ENCODE data around the gene SP110.
"Not testable (repeated sequence)": the region's sequence is repeated elsewhere in the genome, so short reads cannot be mapped to it uniquely, and the experiment has no call there.

Gene SP110

DNA sequence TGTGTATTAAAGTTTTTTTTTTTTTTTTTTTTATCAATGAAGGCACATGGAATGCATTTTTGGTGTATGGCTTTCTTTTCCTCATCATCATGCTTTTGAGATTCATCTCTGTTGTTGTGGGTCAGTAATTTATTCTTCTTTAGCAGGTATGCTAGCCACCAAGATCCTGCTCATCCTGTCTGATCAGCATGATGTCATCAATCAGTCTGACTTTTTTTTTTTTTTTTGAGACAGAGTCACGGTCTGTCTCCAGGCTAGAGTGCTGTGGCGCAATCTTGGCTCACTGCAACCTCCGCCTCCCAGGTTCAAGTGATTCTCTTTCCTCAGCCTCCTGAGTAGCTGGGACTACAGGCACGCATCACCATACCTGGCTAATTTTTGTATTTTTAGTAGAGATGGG is 3.0 kb upstream of the SP110 start:
- not testable (repeated sequence) for DNase-seq

DNA sequence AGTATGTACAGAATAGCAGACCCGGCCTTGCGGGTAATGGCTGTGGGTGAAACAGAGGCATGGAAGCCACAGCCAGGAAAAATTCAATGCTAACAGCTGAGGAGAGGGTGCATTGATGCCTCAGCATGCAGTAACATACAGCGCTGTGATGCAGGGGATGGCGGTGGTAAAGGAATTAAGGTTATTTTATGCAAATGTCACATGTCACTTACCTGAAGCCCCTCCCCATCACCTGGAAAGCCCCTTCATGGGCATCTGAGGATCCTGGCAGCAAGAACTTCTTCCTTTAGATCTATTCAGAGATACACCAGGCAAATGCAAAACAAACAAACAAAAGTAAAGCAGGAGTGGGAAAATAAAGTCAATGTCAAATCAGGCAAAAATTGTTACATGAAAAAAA is 1.7 kb upstream of the SP110 start:
- DNase-seq, result no peak

DNA sequence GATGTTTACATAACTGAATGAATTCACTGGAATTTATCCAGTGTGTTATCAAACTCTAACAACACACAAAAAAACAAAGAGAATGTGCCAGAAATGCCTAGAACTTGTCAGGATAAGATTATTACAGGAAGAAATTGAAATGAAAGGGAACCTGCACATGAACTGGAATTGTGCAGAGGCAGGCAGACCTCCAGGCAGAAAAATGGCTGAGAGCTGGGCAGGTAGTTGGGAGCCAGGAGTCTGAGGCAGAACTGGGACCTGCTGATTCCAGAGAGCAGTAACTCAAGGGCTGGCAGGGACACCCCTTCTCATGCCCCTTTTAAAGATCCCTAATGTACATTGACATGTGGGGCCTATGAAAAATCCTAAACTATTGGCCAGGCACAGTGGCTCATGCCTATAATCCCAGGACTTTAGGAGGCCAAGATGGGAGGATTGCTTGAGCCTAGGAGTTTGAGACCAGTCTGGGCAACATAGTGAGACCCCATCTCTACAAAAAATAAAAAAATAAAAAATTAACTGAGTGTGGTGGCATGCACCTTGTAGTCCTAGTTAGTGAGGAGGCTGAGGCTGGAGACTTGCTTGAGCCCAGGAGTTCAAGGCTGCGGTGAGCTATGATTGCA is 674 bp upstream of the SP110 start:
- no peak for DNase-seq

DNA sequence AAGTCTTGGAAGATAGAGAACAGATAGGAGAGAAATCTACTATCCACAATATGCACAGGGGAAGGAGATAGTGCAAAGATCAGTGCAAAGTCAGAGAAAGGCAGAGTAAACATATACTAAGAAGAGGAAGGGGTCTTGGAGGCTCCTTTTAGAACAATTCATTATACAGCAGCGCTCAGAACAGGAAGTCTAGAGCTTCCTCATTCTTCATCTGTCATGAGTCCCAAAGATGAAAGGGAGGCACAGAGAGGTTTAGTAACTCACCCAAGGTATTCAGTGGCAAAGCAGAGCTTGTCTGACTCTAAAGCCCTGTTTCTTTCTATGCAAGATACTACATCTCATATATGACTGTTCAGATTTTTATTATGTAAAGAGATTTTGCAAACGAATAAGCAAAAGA is 1.4 kb downstream of the SP110 start:
- DNase-seq, result no peak

DNA sequence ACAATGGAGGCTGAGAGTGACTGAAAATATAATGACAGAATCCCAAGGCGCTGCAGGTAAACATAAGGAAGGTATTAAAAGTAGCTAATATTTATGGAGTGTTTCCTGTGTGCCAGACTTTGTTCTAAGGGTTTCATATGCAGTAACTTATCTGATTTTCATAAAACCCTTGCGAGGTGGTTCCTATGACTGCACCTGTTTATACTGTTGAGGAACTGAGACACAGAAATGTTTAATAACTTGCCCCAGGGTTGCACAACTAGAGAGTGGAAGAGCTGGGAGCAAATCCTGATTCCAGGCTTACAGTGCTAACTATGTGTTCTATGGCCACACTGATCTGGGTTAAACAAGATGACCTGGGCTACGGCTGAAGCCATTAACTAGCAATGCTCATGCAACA is 2.4 kb downstream of the SP110 start:
- no peak for DNase-seq

DNA sequence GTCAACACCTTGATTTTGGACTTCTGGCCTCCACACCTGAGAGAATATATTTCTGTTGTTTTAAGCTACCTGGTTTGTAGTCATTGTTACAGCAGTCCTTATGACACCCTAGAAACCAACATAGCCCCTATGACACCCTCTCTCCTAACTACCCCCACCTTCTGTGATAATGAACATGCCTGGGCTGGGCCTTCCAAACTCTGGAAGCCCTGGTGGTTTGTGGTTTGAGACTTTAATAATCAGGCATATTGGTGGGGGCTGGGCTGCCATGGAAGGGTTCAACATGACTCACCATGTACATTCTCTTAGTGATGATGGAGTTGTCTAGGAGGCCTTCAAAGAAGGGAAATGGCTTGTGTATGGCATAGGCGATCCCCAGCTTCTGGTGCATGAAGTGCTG is 3.3 kb downstream of the SP110 start:
- no peak for DNase-seq

DNA sequence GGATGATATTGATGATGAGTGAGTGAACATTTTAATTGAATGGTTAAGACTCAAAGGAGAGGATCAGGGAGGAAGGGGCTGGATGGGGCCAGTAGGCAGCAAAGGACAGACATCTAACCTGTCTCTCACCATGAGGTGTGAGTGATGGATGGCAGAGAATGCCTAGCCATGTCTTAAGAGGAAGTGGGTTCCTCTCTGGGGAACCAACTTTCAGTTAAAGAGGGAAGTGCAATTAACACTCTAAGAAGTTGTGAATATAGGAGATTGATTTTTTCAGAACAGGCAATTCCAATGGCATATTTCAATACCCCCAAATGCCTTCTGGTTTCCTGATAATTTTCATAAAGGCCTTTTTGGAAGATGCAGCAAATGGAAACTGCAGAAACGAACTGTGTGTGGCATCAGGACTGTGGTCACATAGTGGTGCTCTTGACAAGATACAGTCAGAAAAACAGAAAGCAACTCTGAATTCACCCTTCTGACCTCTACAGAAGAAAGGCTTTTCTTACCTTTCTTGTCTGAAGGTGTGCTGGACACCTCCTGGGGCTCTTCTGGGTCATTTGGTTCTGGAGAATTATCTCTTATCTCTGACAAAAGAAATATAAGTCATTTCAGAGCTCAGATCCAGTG is 10.2 kb downstream of the SP110 start:
- DNase-seq, result no peak

DNA sequence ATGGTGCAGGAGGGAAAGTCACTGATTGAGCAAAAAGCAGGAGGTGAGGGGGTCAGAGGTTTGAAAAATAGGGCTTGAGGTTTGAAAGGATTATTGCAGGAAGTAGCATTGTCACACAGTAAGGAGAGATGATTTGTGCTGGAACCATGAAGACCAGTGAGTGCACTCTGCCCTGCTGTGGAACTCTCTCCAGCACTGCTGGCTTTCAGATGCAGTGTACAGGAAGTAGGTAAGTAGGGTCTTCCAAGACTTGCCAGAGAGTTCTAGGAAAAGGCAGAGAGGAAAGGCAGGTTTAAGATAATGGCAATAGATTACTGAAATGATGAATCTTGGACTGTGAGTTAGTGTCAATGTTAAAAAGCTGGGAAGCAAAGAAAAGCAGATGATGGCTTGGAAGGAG is 11.2 kb downstream of the SP110 start:
- DNase-seq, result no peak

DNA sequence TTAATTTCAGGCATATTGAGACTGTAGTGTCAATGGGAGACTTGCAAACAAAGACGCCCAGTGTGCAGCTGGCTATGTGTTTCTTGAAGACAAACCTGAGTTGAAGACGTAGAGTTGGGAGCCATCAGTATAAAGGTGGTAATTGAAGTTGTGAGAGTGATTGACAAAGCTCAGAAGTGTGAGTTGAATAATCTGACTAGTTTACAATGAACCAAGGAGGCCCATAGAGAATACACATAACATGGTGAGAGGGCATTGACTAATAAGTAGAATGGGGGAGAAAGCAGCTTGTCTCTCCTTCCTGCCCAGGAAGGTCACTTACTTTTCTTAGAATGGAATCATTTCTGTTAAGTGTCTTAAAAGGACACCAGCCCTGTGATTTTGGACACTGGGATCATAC is 14.1 kb downstream of the SP110 start:
- no peak for DNase-seq

DNA sequence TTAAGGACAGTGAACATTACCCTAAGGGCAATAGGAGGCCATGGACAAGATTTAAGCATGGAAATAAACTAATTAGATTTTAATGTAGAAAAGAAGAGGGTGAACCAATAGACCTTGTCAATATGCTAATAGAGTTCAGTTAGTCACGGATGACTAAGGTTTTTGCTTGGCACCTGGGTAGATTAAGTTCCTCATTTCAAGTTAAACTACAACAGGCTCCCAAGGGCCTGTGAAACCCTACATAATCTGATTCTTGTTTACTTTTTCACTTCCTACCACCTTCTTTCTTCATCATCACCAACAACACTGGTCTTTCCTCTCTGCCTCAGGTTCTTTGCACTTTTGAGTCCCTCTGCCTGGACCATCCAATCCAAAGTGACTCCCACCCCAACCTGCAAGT is 14.8 kb downstream of the SP110 start:
- no peak for DNase-seq

DNA sequence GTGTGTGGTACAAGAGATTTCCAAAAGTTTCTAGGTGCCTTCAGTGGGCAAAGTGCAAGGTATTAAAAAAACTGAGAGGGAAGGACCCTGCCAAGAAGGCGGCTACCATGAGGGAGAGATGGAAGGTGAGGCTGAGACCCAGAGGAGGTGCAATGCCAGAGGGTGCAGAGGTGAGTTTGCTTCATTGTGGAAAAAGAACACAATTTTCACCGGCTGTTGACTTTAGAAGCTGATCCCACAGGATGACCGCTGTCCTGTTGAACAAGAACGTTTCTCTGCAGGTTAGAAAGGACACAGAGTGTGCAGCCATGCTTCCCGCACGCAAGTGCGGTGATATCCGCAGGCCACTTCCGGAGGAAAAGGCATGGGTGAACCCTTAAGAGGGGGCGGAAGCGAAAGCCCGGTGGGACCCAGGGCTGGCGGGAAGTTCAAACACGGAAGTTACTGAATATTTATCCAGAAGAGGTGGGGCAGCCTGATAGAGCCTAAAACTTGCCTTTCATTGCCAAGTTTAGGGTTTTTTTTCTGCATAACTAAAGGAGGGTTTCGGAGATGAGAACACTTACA is 16.6 kb downstream of the SP110 start:
- no peak for DNase-seq

DNA sequence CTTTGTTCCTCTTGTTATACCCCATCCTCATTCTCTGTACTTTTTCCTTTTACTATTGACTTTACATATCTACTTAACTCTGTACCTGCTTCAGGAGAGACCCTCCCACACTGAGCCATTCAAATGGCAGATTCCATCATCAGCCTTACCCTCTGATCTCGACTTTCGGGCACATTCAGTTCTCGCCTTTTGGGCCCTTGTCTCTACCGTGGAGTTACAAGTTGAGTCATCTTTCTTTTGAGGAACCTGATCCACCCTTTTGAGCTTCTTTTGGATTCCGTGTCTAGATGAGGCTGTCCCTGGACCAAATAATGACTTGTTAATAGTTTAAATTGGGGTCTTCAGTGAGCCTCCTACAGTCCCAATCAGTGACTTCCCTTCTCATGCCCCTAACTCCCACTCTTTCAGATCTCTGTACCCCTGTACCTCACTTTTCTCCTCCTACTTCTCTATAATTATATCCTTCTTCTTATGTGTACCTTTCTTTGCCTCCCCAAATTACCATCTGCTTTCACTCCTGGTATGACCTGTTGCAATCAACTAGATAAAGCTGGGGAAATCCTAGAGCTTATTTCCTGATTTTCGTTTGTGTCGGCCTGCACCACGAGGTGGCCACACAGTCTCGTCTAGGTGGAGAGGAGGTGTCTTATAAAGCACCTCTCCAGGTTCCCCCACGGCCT is 17.2 kb downstream of the SP110 start:
- no peak for DNase-seq

DNA sequence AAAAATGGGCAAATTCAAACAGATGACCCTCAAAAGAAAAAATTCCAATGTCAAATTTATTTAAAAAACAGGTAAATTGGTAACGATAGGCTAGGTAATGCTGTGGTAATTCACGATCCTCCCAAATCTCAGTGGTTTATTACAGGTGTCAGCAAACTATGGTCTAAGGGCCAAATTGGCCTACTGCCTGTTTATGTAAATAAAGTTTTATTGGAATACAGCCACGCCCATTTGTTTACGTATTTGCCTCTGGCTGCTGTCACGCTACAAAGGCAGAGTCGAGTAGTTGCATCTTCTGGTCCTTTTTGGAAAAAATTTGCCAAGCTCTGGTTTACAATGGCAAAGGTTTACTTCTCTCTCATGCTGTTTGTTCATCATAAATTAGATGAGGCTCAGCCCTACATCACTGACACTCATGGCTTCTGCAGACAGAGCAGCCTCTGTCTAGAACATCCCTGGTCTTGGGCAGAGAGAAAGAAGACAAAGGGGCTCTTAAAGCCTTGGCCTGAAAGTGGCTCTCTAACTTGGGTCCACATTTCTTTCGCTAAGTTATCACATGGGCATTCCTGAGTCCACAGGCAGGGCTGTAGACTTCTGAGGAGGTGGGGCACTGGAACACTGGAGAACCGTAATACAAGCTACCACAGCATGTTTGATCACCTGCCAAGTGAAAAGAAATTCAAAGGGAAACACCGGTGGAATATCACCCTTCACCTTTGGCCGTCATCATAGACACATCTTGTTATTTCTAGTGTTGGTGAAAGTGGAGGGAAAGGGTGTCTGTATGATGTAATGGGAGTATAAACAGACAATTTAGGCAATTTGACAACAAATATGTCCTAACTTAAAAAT is 34.8 kb downstream of the SP110 start:
- no peak for DNase-seq

DNA sequence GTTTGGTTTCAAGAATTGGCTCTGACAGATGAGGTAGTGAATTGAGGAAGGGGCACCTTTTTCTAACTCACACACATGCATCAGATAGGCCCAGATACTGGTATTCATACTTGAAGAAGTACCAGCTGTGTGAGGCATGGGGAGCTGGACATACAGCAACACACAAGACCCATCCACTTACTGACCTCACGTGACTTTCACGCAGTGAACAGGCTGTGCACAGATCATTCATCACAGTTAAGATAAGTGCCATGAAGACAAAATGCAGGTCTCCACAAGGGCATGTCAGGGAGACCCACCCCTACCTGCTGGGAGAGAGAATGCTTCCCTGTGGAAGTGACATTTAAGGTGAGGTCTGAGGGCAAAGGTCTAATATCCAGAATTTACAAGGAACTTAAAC is 38.6 kb downstream of the SP110 start:
- no peak for DNase-seq

DNA sequence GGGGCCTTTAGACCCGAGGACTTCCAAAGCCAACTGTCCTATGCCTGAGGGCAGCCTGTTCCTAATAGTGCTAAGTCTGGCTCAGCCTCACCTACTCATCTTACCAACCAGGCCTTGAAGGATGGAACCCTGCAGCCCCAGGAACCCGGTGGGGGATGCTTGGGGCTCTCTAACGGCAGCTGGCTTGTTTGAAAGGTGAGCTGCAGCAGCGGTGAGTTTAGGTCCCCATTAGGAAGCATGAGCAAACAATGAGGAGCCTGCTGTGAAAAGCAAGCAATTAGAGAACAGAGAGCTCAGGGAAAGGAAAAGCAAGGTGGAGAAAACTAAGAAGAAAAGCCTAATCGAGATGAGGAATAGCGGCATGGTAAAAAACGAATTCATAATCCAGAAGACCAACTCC is 39.9 kb downstream of the SP110 start:
- no peak for DNase-seq

DNA sequence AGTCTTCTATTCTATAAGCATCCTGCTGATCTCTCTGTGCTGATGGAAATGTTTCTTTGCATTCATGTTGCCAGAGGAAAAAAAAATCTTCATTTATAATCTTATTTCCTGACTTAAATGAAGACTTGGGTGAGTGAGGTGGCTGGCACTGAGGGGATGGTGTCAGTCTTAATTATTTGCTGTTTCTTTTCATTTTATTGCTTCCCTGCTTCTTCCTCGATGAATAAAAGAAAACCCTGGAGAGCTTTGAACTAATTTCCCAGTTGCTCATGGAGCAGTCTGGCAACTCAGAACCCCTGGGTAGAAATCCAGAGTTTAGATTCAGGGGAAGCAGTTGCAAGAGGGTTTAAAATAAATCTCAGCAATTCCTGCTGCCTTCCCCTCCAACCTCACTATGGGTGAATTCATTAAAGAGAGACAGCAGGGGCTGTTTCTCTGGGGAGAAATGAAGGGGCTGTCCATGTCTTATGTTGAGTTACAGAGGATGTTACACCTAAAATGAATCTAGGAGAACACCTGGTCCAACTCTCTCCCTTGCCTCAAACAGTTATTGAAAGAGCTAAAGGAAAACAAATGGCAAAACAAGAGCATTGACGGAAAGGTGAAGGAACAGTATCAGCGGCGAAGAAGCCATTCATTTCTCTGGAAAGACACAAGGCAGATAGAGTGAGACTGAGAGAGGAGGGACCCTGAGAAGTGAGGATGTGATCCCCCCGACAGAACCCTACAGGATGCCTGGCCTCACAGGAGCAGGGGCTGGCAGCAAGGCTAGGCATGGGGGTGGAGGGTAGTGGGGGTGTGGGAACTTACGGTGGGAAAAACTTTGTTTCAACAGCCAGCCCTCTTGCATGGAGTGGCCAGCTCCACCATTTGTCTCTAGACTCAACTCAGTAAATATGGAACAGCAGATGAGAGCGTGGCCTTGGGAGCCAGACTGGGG is 41.0 kb downstream of the SP110 start:
- no peak for DNase-seq

DNA sequence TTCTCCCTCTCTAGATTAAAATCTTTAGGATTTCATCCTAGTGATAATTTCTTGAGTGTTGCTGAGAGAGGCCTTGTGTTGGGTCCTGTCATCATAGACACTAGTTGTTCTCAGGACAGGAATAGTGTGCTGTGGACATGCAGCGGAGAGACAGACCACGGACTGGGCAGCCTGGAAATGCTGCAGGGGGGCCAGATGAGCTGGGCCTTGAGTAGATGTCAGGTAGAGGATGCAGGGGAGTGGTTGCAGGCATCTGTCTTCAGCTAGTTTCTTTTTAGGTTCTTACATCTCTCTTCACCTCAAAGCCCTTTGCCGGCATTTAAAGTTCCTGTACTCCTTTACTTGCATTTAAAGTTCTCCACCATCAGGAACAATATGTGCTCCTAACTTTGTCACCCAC is 42.8 kb downstream of the SP110 start:
- DNase-seq, result no peak

DNA sequence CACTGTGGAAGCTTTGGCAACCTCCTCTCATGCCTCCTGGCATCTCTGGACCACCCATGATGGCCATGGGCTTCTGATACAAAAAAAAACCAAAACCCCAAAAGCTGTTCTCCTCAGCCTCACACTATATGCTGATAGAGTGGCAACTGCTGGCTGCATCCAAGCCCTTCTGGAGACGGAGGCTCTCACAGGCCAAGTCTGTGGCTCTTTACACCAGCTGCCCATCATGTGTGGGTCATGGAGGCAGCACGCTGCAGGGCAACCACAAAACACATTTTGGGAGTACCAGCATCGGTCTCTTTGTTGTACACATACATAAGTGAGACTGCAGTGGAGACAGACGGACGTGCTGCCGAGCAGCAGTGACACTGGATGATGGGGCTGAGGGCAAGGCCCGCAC is 45.3 kb downstream of the SP110 start:
- no peak for DNase-seq

DNA sequence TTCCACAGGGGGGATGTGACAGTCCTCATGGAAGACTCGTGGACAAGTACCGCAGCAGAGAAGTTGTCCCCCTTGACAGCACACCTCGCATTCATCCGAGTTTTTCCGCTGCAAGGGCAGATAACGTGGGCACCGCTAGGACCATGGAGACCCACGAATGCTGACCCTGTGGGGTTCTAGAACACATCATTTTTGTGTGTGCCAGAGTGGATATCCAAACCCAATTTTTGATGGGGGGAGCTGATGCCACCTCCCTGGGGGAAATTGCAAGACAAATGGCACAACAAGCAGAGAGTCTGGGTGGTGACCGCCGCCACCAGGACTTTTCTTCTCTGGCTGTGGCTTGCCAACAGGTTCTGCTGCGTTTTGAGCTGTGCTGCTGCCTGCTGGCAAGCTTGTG is 46.9 kb downstream of the SP110 start:
- DNase-seq, result no peak

DNA sequence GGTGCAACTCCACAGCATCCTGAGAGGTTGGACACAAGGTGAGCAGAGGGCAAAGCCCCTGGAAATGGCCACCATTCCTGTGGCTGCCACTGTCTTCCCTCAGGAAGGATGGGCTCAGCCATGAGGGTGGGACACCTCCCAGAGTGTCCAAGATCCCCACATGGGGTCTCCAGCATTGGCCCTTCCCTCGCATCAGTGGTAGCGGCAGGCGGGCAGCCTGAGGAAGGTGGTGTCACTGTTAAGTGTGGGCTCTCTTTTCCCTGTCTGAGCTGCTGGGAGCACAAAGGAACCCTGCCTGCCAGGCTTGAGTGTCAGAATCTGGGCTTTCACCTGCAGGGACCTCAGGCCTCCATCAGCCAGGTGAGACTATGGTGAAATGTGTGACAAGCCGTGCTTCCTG is 47.6 kb downstream of the SP110 start:
- DNase-seq, result no peak

DNA sequence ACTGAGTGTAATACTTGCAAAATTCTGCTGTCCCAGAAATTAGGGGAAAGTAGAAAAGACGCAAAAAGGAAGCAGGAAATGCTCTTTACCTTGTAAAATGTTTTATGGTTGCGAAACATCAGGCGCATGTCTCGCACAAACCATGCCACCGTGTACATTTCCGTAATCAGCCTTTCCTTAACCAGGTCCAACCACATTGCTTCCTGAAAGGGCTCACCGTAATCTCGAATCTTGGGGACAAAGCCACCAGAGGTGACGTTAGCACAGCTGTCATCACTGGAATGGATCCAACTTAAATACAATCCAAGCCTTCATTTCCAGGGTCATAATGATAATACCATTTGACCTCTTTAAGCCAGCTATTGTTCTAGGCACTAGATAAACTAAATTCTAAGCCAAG is 49.3 kb downstream of the SP110 start:
- DNase-seq, result no peak

DNA sequence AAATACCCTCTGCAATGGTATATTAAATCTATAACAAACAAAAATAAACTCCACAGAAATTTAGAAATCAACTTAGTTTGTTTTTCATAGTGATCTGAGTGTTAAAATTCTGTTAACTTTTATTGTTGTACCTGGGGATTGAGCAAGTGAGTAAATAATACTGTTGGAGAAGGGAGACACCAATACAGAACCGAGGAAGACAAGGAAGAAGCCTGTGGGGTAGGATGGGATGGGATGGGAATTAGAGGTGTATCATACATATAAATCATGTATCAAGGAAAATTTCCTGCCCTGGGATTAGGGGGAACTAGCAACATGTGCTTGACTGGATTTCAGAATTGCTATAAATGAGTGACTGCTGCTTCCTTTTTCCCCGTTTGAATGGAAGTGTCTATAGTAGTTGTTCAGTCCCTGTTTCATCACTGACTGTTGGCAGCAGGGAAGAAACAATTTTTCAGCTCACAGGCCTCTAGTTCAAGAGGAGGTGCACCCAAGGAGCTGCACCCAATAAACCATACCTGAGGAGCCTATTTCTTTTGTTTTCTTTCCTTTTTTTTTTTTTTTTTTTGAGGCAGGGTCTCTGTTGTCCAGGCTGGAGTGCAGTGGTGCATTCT is 53.1 kb downstream of the SP110 start:
- DNase-seq, result no peak

Measured in effector CD8-positive, alpha-beta T cell (primary cell).